ENCODE measurements around the gene CERS6.
"Not testable (repeated sequence)": the region's sequence is repeated elsewhere in the genome, so short reads cannot be mapped to it uniquely, and the experiment has no call there.

Gene CERS6

GRCh38 chr2:168740788-168741187 lies 284.7 kb downstream of the CERS6 start:
- no peak for DNase-seq

GRCh38 chr2:168742258-168742932 lies 286.3 kb downstream of the CERS6 start:
- no peak for DNase-seq

- DNase-seq, result no peak
These were observed 288.8 kb downstream of the CERS6 start for GRCh38 chr2:168744844-168745243.

- no peak for DNase-seq
These were observed 292.4 kb downstream of the CERS6 start for GRCh38 chr2:168748461-168748860.

GRCh38 chr2:168749297-168749696 lies 293.2 kb downstream of the CERS6 start:
- DNase-seq, result no peak

GRCh38 chr2:168751104-168751740 lies 295.1 kb downstream of the CERS6 start:
- DNase-seq, result no peak

- DNase-seq, result no peak
These were observed 296.3 kb downstream of the CERS6 start for GRCh38 chr2:168752361-168752760.

GRCh38 chr2:168753765-168754329 lies 297.8 kb downstream of the CERS6 start:
- no peak for DNase-seq

- no peak for DNase-seq
These were observed 301.2 kb downstream of the CERS6 start for GRCh38 chr2:168757223-168757622.

GRCh38 chr2:168758970-168759820 lies 303.1 kb downstream of the CERS6 start:
- peak; percentile 48 to 63 (median 56) for DNase-seq

- no peak for DNase-seq
These were observed 309.3 kb downstream of the CERS6 start for GRCh38 chr2:168765401-168765800.

GRCh38 chr2:168766600-168766999 lies 310.5 kb downstream of the CERS6 start:
- DNase-seq, result no peak

- DNase-seq, result peak in 1 of 3 donors; percentile 9
These were observed 311.2 kb downstream of the CERS6 start for GRCh38 chr2:168767258-168767657.

GRCh38 chr2:168768357-168768756 lies 312.3 kb downstream of the CERS6 start:
- not testable (repeated sequence) for DNase-seq

- DNase-seq, result no peak
These were observed 314.7 kb downstream of the CERS6 start for GRCh38 chr2:168770796-168771195.

GRCh38 chr2:168772704-168773103 lies 316.6 kb downstream of the CERS6 start:
- no peak for DNase-seq

- no peak for DNase-seq
These were observed 317.1 kb downstream of the CERS6 start for GRCh38 chr2:168773128-168773527.

- peak; percentile 24 to 28 (median 25) for DNase-seq
These were observed 317.8 kb downstream of the CERS6 start for GRCh38 chr2:168773719-168774521.

GRCh38 chr2:168775837-168776236 lies 319.8 kb downstream of the CERS6 start:
- no peak for DNase-seq

GRCh38 chr2:168780669-168781071 lies 324.6 kb downstream of the CERS6 start:
- DNase-seq, result no peak

GRCh38 chr2:168781191-168781817 lies 325.2 kb downstream of the CERS6 start:
- DNase-seq, result no peak

GRCh38 chr2:168782271-168782670 lies 326.2 kb downstream of the CERS6 start:
- no peak for DNase-seq
